Activated CD4-positive, alpha-beta T cell treated with anti-CD3 and anti-CD28 coated beads, Interleukin-2, amount 50 U/mL, for 16 hours (primary cell): ENCODE data around the gene SPAG17.
A peak's percentile ranks its signal among the peaks of the same experiment; 100 is the strongest.

Source experiments
- DNase-seq: peaks from one replicate; pipeline ENCODE4 v3.0.0-alpha.2; 2020

Gene SPAG17

GRCh38 chr1:118117521-118117920, 67.5 kb downstream of the SPAG17 start:
- no peak for DNase-seq

DNA sequence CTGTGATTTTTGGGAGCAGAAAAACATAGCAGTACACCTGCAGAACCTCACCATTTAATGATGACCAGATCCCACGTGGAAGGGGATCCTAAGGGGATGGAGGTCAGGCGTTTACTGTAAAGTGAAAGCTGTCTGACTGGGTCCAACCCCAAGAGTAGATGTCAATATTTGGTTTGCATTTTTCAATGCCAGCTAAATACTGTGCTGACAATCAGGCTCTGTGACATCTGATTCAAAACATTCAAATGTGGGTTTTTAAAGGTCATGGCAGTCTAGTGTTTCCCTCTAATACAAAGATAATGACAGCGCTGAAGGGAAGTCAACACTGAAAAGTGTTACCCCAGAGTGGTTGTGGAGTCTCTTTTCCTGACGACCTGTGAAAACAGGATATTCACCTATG, 68.1 kb downstream of the SPAG17 start:
- no peak for DNase-seq

DNA sequence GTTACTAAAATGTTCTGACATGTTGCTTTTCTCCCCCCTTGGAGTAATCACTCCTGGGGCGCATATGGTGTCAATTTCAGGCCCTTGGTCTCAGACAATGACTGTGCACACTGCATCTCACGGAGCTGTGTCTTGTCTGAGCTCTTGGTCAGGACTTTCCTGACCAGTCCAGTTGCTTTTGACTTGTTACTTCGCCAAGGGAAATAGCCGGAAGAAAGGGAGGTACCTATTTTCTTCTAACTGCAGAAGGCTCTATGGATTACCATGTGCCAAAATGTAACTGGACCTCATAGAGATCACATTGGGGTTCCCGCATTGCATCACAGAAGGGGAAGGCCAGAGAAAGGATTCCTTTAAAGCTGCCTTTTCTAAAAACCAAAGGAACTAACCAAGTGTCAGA, 68.6 kb downstream of the SPAG17 start:
- no peak for DNase-seq

- DNase-seq = no peak
Observed at GRCh38 chr1:118115567-118116295, 69.3 kb downstream of the SPAG17 start.

DNA sequence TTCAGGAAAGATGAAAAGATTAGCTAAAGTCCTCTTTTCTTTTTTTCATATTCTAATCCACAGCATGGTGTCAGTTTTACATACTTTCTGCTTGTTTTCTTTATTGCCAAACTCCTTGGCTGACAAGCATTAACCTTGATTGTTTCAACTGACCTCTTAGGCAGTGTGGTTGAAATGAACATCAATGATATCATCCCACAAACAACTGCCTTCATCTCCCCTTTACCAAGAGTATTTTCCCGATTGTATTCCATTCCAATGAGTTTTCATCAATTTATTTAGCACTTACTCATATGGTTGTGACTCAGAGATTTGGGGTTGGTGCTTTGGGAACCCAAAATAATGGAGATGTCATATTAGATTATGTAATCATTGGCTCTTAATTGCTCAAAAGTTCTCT, 71.8 kb downstream of the SPAG17 start:
- DNase-seq = no peak

DNA sequence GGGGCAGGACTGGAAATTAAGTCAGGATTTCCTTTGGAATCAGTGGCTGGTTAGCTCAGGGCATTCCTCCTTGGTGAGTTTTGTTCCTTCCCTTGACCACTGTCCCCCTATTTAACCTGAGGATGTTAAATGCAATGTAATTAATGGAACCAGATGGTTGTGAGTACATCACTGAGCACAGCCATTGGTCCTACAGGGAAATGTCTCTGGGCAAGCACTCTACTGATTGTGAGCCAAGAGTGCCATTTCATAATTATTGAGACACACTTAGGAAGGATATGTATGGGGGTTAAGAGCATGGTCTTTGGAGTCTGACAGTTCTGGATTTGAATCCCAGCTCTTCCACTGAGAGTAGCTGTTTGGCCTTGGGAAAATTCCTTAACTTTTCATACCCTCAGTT, 74.4 kb downstream of the SPAG17 start:
- DNase-seq = no peak

- DNase-seq = no peak
Observed at GRCh38 chr1:118104951-118105350, 80.1 kb downstream of the SPAG17 start.

GRCh38 chr1:118102445-118102844, 82.6 kb downstream of the SPAG17 start:
- no peak for DNase-seq

DNA sequence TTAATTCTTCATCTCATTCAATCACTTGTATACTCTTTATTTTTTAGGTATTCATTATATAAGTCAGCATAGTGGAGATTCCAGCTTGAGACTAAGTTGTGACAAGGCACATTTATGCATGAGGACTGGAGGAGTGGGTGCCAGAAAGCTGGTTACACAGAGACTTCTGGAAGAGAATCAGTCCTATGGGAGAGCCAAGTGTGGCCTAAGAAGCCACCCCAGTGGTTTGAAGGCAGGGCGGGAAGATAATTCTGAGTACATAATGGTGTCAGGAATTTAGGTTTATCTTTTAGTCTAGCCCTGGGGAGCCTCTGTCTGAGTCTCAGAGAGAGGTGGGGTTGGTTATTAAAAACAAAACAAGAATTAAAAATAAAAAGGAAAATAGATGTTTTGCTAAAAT, 83.0 kb downstream of the SPAG17 start:
- no peak for DNase-seq

- DNase-seq = no peak
Observed at GRCh38 chr1:118101515-118101844, 83.5 kb downstream of the SPAG17 start.

- DNase-seq = no peak
Observed at GRCh38 chr1:118100686-118101514, 84.1 kb downstream of the SPAG17 start.

DNA sequence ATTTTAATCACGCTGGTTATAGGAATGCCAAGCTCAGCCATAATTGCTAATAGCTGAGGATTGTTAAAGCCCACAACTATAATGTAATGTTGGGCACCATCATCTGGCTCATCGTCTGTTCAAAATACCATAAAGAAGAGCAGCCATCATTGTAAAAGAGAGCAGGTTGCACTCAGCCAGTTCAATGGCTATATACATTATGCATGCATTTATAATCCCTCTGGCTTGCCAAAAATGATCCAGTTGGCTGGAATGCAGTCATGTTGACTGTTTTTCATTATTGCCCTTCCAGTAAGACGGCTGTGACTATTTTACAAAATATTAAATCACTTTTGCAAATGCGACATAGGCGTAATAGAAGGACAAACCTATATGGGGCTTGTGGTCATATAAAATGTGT, 85.3 kb downstream of the SPAG17 start:
- no peak for DNase-seq

DNA sequence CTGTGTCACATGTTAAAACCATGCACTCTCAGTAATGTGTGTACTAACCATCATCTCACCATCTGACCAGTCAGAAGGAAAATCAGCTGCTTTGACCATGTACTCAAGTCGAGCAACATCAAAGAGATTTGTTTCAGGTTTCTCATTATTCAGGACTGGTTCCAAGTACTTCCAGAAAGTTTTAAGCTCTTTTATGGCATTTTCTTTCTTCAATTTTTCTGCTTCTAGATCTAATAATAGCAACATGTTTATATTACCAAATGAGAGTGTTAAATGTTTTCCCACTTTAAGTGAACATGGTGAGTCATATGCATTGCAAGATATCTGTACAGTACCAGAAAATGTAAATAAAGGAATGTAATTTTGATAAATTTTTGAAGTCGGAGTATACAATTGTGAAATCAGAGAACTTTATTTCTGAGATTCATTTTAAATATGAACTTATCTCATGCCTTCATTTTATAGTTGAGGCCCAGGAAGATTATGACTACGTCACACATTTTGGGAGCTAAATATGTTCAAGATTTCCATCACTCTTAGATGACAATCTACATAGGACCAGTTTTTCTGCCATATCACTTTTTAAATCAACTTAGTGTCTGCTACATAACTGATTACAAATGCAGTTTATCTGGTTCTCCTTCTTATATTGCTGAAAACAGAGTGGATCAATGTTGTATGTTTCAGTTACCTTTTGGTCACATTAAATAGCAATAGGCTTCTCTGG, 87.2 kb downstream of the SPAG17 start:
- no peak for DNase-seq

GRCh38 chr1:118093017-118093416, 92.0 kb downstream of the SPAG17 start:
- no peak for DNase-seq

- no peak for DNase-seq
Observed at GRCh38 chr1:118090130-118090529, 94.9 kb downstream of the SPAG17 start.

- no peak for DNase-seq
Observed at GRCh38 chr1:118085365-118085764, 99.7 kb downstream of the SPAG17 start.

- no peak for DNase-seq
Observed at GRCh38 chr1:118084400-118084799, 100.6 kb downstream of the SPAG17 start.

DNA sequence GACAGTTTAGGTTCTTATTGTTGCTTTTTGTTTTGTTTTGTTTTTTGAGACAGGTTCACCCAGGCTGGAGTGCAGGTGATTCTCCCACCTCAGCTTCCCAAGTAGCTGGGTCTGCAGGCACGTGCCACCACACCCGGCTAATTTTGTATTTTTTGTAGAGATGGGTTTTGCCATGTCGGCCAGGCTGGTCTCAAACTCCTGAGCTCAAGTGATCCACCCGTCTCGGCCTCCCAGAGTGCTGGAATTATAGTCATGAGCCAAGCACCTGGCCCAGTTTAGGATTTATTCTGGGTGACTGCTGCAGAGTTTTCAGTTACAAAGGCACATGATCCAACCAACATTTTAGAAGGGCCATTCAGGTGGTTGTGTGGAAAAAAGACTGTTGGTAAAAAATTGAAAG, 102.0 kb downstream of the SPAG17 start:
- DNase-seq = no peak

GRCh38 chr1:118081387-118081786, 103.6 kb downstream of the SPAG17 start:
- peak; percentile 32 for DNase-seq

GRCh38 chr1:118077331-118078045, 107.5 kb downstream of the SPAG17 start:
- no peak for DNase-seq

- DNase-seq = no peak
Observed at GRCh38 chr1:118075116-118075515, 109.9 kb downstream of the SPAG17 start.

- DNase-seq = no peak
Observed at GRCh38 chr1:118073648-118074435, 111.2 kb downstream of the SPAG17 start.
